H9 (cell line): ENCODE data around the gene MRPL27. TPM values are rescaled to one million over a fixed set of nuclear protein-coding genes. Genes with fewer than 3 reads are reported as not detected.

Experiments used
- DNase-seq: peaks from one replicate; pipeline ENCODE4 v3.0.0-alpha.2; 2017
- H2AFZ ChIP-seq: one replicate; pipeline ENCODE4 v1.6.1; 2013; ENCODE audit warnings: mild to moderate bottlenecking, low read length, control low read depth, moderate library complexity
- H2AK5ac ChIP-seq: 2 replicates; pipeline ENCODE4 v1.6.1; 2013; ENCODE audit warnings: low read length, control low read depth, mixed read lengths; ENCODE audit not compliant: insufficient read length
- H2BK120ac ChIP-seq: one replicate; pipeline ENCODE4 v1.6.1; 2013; ENCODE audit warnings: low read depth, mild to moderate bottlenecking, low read length, control low read depth, inconsistent platforms; ENCODE audit not compliant: poor library complexity, severe bottlenecking
- H2BK12ac ChIP-seq: 2 replicates; pipeline ENCODE4 v1.6.1; 2013; ENCODE audit warnings: low read length, control low read depth, mixed read lengths, low read depth; ENCODE audit not compliant: insufficient read length
- H2BK15ac ChIP-seq: 2 replicates; pipeline ENCODE4 v1.6.1; 2013; ENCODE audit warnings: low read depth, low read length, control low read depth
- H2BK20ac ChIP-seq: one replicate; pipeline ENCODE4 v1.6.1; 2013; ENCODE audit warnings: low read depth, mild to moderate bottlenecking, low read length, control low read depth, inconsistent platforms; ENCODE audit not compliant: poor library complexity, severe bottlenecking
- H2BK5ac ChIP-seq: 2 replicates; pipeline ENCODE4 v1.6.1; 2013; ENCODE audit warnings: low read length, control low read depth, mixed read lengths; ENCODE audit not compliant: insufficient read length
- H3K14ac ChIP-seq: 2 replicates; pipeline ENCODE4 v1.6.1; 2013; ENCODE audit warnings: low read length, control low read depth; ENCODE audit not compliant: insufficient read depth
- H3K18ac ChIP-seq: 2 replicates; pipeline ENCODE4 v1.6.1; 2013; ENCODE audit warnings: low read depth, mild to moderate bottlenecking, mixed read lengths, low read length, control low read depth; ENCODE audit not compliant: insufficient read length
- H3K23ac ChIP-seq: 2 replicates; pipeline ENCODE4 v1.6.1; 2013; ENCODE audit warnings: low read length, control low read depth, mixed read lengths, low read depth; ENCODE audit not compliant: insufficient read length
- H3K23me2 ChIP-seq: 2 replicates; pipeline ENCODE4 v1.6.1; 2013; ENCODE audit warnings: low read depth, mild to moderate bottlenecking, mixed read lengths, low read length, control low read depth; ENCODE audit not compliant: insufficient read length, poor library complexity, severe bottlenecking
- H3K27ac ChIP-seq: 2 replicates; pipeline ENCODE4 v1.5.1; 2013; ENCODE audit warnings: low read length, control low read depth, mixed read lengths, low read depth; ENCODE audit not compliant: insufficient read length
- H3K27me3 ChIP-seq: 2 replicates; pipeline ENCODE4 v1.6.1; 2013; ENCODE audit warnings: low read length, control low read depth, inconsistent platforms; ENCODE audit not compliant: insufficient read depth
- H3K4ac ChIP-seq: 2 replicates; pipeline ENCODE4 v1.6.1; 2013; ENCODE audit warnings: low read depth, mild to moderate bottlenecking, control low read depth, inconsistent platforms, low read length, moderate library complexity
- H3K4me1 ChIP-seq: 2 replicates; pipeline ENCODE4 v1.6.1; 2013; ENCODE audit warnings: low read length, control low read depth, inconsistent platforms; ENCODE audit not compliant: insufficient read depth
- H3K4me2 ChIP-seq: 2 replicates; pipeline ENCODE4 v1.6.1; 2013; ENCODE audit warnings: low read length, control low read depth, mixed read lengths; ENCODE audit not compliant: insufficient read length, insufficient read depth
- H3K56ac ChIP-seq: 2 replicates; pipeline ENCODE4 v1.6.1; 2013; ENCODE audit warnings: low read depth, mild to moderate bottlenecking, mixed read lengths, low read length, control low read depth; ENCODE audit not compliant: insufficient read length
- H3K79me1 ChIP-seq: 2 replicates; pipeline ENCODE4 v1.6.1; 2013; ENCODE audit warnings: low read depth, mild to moderate bottlenecking, moderate library complexity, low read length, control low read depth, inconsistent platforms; ENCODE audit not compliant: insufficient read depth, poor library complexity, severe bottlenecking
- H3K79me2 ChIP-seq: 2 replicates; pipeline ENCODE4 v1.6.1; 2013; ENCODE audit warnings: low read length, control low read depth, inconsistent platforms; ENCODE audit not compliant: insufficient read depth
- H3K9ac ChIP-seq: 2 replicates; pipeline ENCODE4 v1.6.1; 2013; ENCODE audit warnings: low read length, control low read depth, mixed read lengths; ENCODE audit not compliant: insufficient read length; ENCODE audit errors: extremely low read depth
- H3K9me3 ChIP-seq: one replicate; pipeline ENCODE4 v1.6.1; 2013; ENCODE audit warnings: low read depth, low read length, inconsistent platforms; ENCODE audit not compliant: control insufficient read depth
- H3T11ph ChIP-seq: one replicate; pipeline ENCODE4 v1.6.1; 2013; ENCODE audit warnings: mild to moderate bottlenecking, low read length, control low read depth, inconsistent platforms
- H4K20me1 ChIP-seq: one replicate; pipeline ENCODE4 v1.6.1; 2013; ENCODE audit not compliant: control insufficient read depth, insufficient read length, insufficient read depth
- H4K5ac ChIP-seq: 2 replicates; pipeline ENCODE4 v1.6.1; 2013; ENCODE audit warnings: low read depth, mild to moderate bottlenecking, mixed read lengths, low read length, control low read depth; ENCODE audit not compliant: insufficient read length
- H4K8ac ChIP-seq: replicated peaks from 2 replicates; pipeline ENCODE4 v1.6.1; 2013; ENCODE audit warnings: low read length, control low read depth, mixed read lengths, low read depth; ENCODE audit not compliant: insufficient read length
- H4K91ac ChIP-seq: 2 replicates; pipeline ENCODE4 v1.6.1; 2013; ENCODE audit warnings: low read depth, mild to moderate bottlenecking, moderate library complexity, mixed read lengths, low read length, control low read depth; ENCODE audit not compliant: insufficient read length
- H3K27ac Mint-ChIP-seq, 3 experiments: 2 replicates in 2 of 3; 3 replicates in 1 of 3; pipeline ENCODE4 v1.8.0; 2020 to 2021; ENCODE audit warnings: mixed read lengths in 3 of 3, mild to moderate bottlenecking in 1 of 3, moderate library complexity in 1 of 3
- H3K27me3 Mint-ChIP-seq: 2 replicates; pipeline ENCODE4 v1.8.0; 2021; ENCODE audit warnings: low read depth, mild to moderate bottlenecking, moderate library complexity, mixed read lengths
- H3K36me3 Mint-ChIP-seq, 3 experiments: 2 replicates in 2 of 3; 3 replicates in 1 of 3; pipeline ENCODE4 v1.8.0; 2020 to 2021; ENCODE audit warnings: low read depth in 3 of 3, mixed read lengths in 3 of 3; ENCODE audit not compliant: insufficient read depth in 1 of 3
- H3K4me1 Mint-ChIP-seq, 2 experiments: 2 replicates each; pipeline ENCODE4 v1.8.0; 2020; ENCODE audit warnings: mixed read lengths in 2 of 2
- H3K4me3 Mint-ChIP-seq, 2 experiments: 2 replicates in 1 of 2; 3 replicates in 1 of 2; pipeline ENCODE4 v1.8.0; 2020 to 2021; ENCODE audit warnings: mild to moderate bottlenecking in 2 of 2, mixed read lengths in 2 of 2, moderate library complexity in 1 of 2
- H3K9me3 Mint-ChIP-seq, 2 experiments: 2 replicates in 1 of 2; 3 replicates in 1 of 2; pipeline ENCODE4 v1.8.0; 2020; ENCODE audit warnings: mild to moderate bottlenecking in 2 of 2, mixed read lengths in 2 of 2, moderate library complexity in 1 of 2
- WGBS: extraction: QIAGEN DNeasy Blood & Tissue Kit; methylation state at CpG from one replicate; pipeline ENCODE4 v1.1.7; 2013; ENCODE audit warnings: missing lambda C conversion rate, low lambda C conversion rate, mixed read lengths; ENCODE audit not compliant: insufficient read length; ENCODE audit errors: extremely low coverage; 5-methylcytosine and 5-hydroxymethylcytosine counted together
- total RNA-seq: library from RNA; stranded (reverse); gene quantifications from 2 replicates; pipeline ENCODE4 v1.2.1, GENCODE V29; 2021
- TF ChIP-seq, protein P1 (sequence below): fragments of 200-600 bp; sonication (generic); conservative IDR thresholded peaks from 3 replicates; pipeline ENCODE4 v1.8.0; 2021; ENCODE audit warnings: antibody characterized with exemption, mild to moderate bottlenecking

Gene MRPL27
- total RNA-seq, 1 experiment from 2014 or later = 85.9 TPM

DNA sequence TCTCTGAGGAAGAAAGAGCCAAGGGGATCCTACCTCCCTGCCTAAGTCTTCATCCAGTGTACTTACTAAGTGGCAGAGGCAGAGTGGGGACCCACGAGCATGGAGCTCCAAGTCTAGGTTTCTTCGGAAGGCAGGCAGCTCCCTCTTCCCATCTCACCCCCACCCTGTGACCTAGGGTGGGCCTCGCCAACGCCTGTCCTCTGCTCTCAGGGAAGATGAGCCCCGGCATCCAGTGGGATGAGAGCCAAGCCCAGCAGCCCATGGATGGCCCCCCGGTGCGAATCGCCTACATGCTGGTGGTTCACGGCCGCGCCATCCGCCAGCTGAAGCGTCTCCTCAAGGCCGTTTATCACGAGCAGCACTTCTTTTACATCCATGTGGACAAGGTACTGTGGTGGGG lies 18.8 kb downstream of the MRPL27 start:
- H3K27ac Mint-ChIP-seq = no peak overlapping the region
- TF ChIP-seq, protein P1, sequence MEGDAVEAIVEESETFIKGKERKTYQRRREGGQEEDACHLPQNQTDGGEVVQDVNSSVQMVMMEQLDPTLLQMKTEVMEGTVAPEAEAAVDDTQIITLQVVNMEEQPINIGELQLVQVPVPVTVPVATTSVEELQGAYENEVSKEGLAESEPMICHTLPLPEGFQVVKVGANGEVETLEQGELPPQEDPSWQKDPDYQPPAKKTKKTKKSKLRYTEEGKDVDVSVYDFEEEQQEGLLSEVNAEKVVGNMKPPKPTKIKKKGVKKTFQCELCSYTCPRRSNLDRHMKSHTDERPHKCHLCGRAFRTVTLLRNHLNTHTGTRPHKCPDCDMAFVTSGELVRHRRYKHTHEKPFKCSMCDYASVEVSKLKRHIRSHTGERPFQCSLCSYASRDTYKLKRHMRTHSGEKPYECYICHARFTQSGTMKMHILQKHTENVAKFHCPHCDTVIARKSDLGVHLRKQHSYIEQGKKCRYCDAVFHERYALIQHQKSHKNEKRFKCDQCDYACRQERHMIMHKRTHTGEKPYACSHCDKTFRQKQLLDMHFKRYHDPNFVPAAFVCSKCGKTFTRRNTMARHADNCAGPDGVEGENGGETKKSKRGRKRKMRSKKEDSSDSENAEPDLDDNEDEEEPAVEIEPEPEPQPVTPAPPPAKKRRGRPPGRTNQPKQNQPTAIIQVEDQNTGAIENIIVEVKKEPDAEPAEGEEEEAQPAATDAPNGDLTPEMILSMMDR = no peak
- peaks cover 23 to 60% (median 57%) of the 10 kb centered on the region in 3 experiments; a peak in 6 of 7 replicates for H3K36me3 Mint-ChIP-seq

More for the DNA sequence above, 18.8 kb downstream of the MRPL27 start:
- H3K4ac ChIP-seq = no peak overlapping the region
- H3K23ac ChIP-seq = no peak overlapping the region
- H2AK5ac ChIP-seq = no peak overlapping the region
- H4K5ac ChIP-seq = no peak overlapping the region
- H3K27ac ChIP-seq = no peak overlapping the region
- H2BK20ac ChIP-seq = no peak overlapping the region
- H3K27me3 ChIP-seq = no peaks in the 10 kb centered on the region
- no peak overlapping the region for H2BK5ac ChIP-seq
- Mint-ChIP-seq H3K4me1 (no peaks in the 10 kb centered on the region; a peak in 1 of 4 replicates), H3K27me3 (no peaks in the 10 kb centered on the region; the same call in 1 of the 2 replicates), H3K9me3 (no peaks in the 10 kb centered on the region; a peak in 1 of 5 replicates), H3K4me3 (no peak overlapping the region)
- no peaks in the 10 kb centered on the region for H3K23me2 ChIP-seq
- H4K8ac ChIP-seq = no peak overlapping the region
- no peak overlapping the region for H2BK120ac ChIP-seq
- H3K4me2 ChIP-seq = no peak overlapping the region
- H2BK15ac ChIP-seq = no peak overlapping the region
- no peaks in the 10 kb centered on the region for H4K20me1 ChIP-seq
- no peak overlapping the region for H2AFZ ChIP-seq
- H3K79me2 ChIP-seq = no peaks in the 10 kb centered on the region
- H3K4me1 ChIP-seq = no peaks in the 10 kb centered on the region
- H3K14ac ChIP-seq = no peak overlapping the region
- H4K91ac ChIP-seq = no peak overlapping the region
- no peak overlapping the region for H3K9ac ChIP-seq
- no peak for DNase-seq
- H3T11ph ChIP-seq = no peak overlapping the region
- H3K18ac ChIP-seq = no peak overlapping the region
- H3K9me3 ChIP-seq = no peaks in the 10 kb centered on the region
- no peak overlapping the region for H2BK12ac ChIP-seq
- no peaks in the 10 kb centered on the region for H3K79me1 ChIP-seq
- H3K56ac ChIP-seq = no peak overlapping the region
- no CpG with 5 or more reads among the region's 15 CpGs for WGBS
